ENCODE results near the gene ERP44.

ERP44 gene

DNA sequence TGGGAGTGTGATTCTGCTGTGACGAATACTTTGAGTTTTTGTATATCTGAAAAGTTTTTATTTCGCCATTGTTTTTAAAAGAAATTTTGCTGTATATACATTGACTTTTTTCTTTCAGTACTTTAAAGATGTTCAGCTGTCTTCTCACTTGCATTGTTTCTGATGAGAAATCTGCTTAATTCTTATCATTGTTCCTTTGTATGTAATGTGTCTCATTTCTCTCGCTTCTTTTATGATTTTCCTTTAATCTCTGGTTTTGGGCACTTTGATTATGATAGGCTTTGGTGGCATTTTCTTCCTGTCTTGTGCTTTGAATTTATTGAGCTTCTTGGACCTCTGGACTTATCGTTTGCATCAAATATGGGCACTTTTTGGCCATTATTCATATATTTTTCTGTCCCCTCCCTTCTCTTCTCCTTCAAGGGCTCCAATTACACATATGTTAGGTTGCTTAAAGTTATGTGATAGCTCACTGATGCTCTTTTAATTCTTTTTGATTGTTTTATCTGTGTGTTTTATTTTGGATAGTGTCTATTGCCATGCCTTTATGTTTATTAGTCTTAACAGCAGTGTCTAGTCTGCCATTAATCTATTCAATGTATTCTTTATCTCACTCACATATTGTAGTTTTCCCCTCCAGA lies 161.7 kb downstream of the ERP44 start:
- no peak for DNase-seq (ENCODE audit: low spot score)

DNA sequence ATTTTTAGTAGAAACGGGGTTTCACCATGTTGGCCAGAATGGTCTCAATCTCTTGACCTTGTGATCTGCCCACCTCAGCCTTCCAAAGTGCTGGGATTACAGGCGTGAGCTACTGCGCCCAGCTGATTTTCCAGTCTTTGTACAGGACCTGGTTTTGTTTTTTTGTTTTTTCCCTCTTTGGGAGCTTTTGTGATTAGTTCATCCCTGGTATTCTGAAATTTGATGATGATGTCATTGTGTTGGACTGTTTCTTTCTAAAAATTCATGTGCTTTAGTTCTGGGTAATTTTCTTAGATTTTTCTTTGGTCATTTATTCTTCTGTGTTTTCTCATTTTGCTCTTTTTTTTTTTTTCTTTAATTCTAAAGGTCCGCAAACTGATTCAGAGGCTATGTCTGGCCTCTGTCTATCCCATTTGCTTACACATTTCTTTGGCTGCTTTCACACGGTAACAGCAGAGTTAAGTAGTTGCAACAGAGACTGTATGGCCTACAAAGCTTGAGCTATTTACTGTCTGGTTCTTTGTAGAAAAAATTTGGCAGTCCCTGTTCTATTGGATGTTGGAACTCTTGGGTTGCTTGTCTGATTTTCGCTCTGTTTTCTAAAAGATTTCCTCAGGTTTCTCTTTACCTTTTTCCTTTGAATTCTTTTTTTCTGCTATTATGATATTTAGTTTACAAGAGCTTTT lies 167.5 kb downstream of the ERP44 start:
- no peak for DNase-seq (ENCODE audit: low spot score)

DNA sequence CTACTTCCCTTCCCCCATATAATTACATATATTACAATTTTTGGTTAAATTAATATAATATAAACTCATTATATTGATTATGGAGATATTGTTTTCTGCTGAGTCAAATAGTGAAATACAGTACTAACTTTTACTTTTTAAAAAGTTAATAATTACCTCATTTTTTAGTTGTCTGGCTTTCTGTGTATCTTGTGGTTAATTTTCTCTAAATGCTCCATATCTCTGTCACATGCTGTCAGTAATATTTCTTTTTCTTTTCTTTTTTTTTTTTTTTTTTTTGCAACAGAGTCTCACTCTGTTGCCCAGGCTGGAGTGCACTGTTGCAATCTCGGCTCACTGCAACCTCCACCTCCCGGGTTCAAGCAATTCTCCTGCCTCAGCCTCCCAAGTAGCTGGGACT lies 169.1 kb downstream of the ERP44 start:
- no peak for DNase-seq (ENCODE audit: low spot score)

Data from RKO (cell line).